Effector memory CD8-positive, alpha-beta T cell (primary cell): ENCODE data around the gene LSM7.

ENCODE experiments used
- ATAC-seq: fragments of 150-1000 bp; cut with Tn5 transposase; replicated peaks from 2 replicates; pipeline ENCODE4 v1.10.0; 2021; ENCODE audit warnings: mild to moderate bottlenecking, moderate library complexity
- DNase-seq, 3 experiments: peaks; one replicate each; pipeline ENCODE4 v3.0.0; 2021
- H3K27ac Mint-ChIP-seq, 2 donors: one replicate each; pipeline ENCODE4 v1.8.0; 2022; ENCODE audit warnings: mild to moderate bottlenecking in 2 of 2, mixed read lengths in 2 of 2, moderate library complexity in 2 of 2
- H3K27me3 Mint-ChIP-seq, 2 donors: one replicate each; pipeline ENCODE4 v1.8.0; 2022; ENCODE audit warnings: mixed read lengths in 2 of 2
- H3K36me3 Mint-ChIP-seq: one replicate; pipeline ENCODE4 v1.8.0; 2022; ENCODE audit warnings: mild to moderate bottlenecking, moderate library complexity, mixed read lengths; ENCODE audit not compliant: insufficient read depth
- H3K4me1 Mint-ChIP-seq, 2 donors: one replicate each; pipeline ENCODE4 v1.8.0; 2022; ENCODE audit warnings: low read depth in 2 of 2, mixed read lengths in 2 of 2
- H3K4me3 Mint-ChIP-seq, 2 donors: one replicate each; pipeline ENCODE4 v1.8.0; 2022; ENCODE audit warnings: mild to moderate bottlenecking in 2 of 2, mixed read lengths in 2 of 2, moderate library complexity in 2 of 2
- H3K9me3 Mint-ChIP-seq, 2 donors: one replicate each; pipeline ENCODE4 v1.8.0; 2022; ENCODE audit warnings: mixed read lengths in 2 of 2

Gene LSM7

DNA sequence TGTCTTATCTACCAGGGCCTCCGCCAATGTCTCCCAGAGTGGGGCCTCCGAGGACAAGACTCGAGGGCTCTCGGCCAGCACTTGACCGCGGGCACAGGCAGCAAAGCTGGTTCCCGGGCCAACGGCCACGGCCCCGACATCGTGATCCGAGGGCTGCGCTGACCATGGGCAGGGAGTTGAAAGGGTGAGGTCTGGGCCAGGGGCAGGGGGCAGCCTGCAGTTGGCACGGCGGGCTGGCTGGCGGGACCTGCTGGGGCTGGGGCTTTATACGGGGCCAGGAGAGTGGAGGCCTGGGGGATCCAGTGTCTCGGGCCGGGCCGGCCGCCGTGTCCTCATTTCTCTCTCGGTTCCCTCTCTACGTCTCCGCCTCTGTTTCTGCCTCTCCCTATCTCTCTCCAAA, 10.6 kb downstream of the LSM7 start:
- Mint-ChIP-seq H3K9me3 (peaks cover 0 to 3% of the 10 kb centered on the region in 2 donors), H3K36me3 (peaks cover 15% of the 10 kb centered on the region), H3K27ac (no peak overlapping the region), H3K27me3 (peaks cover 25 to 30% of the 10 kb centered on the region in 2 donors), H3K4me1 (peaks cover 0 to 5% of the 10 kb centered on the region in 2 donors), H3K4me3 (no peak overlapping the region)
- DNase-seq (no peak), ATAC-seq (no peak)

- ATAC-seq (no peak), DNase-seq (no peak)
- peaks cover 25 to 35% of the 10 kb centered on the region in 2 donors for H3K27me3 Mint-ChIP-seq
- peak overlapping the region in 1 of 2 donors; percentile 67 for H3K27ac Mint-ChIP-seq
- peaks cover 10% of the 10 kb centered on the region for H3K36me3 Mint-ChIP-seq
- peaks cover 0 to 5% of the 10 kb centered on the region in 2 donors for H3K4me1 Mint-ChIP-seq
- no peak overlapping the region for H3K4me3 Mint-ChIP-seq
- H3K9me3 Mint-ChIP-seq, result peaks cover 0 to 3% of the 10 kb centered on the region in 2 donors
These were observed 11.1 kb downstream of the LSM7 start for GRCh38 chr19:2317300-2317699.

DNA sequence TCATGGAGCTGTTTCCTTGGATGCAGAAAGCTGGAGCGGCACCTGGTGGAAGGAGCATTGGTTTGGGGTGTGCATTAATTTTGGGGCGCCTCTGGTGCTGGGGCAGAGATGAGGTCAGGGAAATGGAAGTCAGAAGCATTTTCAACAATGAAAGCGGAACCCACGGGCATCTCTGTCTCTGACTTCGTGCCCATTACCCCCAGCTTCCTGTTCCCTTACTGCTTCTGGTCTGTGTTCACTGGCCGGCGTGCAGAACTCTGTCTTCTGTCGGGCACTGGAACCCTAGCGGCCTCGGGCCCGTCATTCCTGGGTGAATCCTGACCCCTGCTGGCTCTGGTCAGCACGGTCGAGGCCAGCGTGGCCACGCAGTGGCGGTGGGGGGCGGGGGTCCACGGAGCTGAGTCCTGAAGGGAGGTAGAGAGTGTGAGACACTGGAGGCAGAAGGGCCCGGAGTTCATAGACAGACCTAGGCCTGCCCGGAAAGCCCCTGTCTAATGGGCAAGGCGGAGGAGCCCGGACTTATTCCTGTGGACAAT, 12.5 kb downstream of the LSM7 start:
- no peak overlapping the region for H3K27ac Mint-ChIP-seq
- H3K4me3 Mint-ChIP-seq, result no peak overlapping the region
- peak; percentile 58 for ATAC-seq

DNA sequence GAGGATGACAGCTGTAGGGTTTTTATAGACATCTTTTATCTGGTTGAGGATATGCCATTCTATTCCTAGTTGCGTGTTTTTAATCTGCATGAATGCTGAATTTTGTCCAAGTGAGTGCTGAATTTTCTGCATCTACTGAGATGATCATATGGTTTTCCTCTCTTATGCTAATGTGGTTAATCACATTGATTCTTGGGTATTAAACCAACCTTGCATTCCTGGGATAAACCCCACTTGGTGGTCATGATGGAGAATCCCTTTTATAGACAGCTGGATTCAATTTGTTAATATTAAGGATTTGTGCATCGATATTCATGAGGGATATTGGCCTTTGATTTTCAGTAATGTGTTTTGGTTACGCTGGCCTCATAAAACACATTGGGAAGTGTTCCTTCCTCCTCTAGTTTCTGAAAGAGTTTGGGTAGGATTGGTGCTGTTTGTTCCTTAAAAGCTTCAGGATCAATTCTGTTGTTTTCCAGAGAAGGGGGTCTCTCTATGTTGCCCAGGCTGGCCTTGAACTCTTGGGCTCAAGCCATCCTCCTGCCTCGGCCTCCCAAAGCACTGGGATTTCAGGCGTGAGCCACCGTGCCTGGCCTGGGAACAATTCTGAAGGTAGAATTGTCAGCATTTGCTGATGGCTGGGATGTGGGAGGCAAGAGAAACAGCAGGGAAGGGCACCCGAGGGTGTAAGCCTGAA, 13.1 kb downstream of the LSM7 start:
- peaks cover 32 to 46% of the 10 kb centered on the region in 2 donors for H3K27me3 Mint-ChIP-seq
- peaks cover 5% of the 10 kb centered on the region for H3K36me3 Mint-ChIP-seq
- H3K4me1 Mint-ChIP-seq, result peaks cover 0 to 5% of the 10 kb centered on the region in 2 donors
- no peak for ATAC-seq
- peaks cover 0 to 3% of the 10 kb centered on the region in 2 donors for H3K9me3 Mint-ChIP-seq
- no peak overlapping the region for H3K27ac Mint-ChIP-seq
- no peak for DNase-seq
- H3K4me3 Mint-ChIP-seq, result no peak overlapping the region

More for the DNA sequence above, 12.5 kb downstream of the LSM7 start:
- Mint-ChIP-seq H3K9me3 (peaks cover 0 to 3% of the 10 kb centered on the region in 2 donors), H3K4me1 (peaks cover 0 to 5% of the 10 kb centered on the region in 2 donors), H3K36me3 (peaks cover 5% of the 10 kb centered on the region), H3K27me3 (peaks cover 26 to 40% of the 10 kb centered on the region in 2 donors)
- no peak for DNase-seq

DNA sequence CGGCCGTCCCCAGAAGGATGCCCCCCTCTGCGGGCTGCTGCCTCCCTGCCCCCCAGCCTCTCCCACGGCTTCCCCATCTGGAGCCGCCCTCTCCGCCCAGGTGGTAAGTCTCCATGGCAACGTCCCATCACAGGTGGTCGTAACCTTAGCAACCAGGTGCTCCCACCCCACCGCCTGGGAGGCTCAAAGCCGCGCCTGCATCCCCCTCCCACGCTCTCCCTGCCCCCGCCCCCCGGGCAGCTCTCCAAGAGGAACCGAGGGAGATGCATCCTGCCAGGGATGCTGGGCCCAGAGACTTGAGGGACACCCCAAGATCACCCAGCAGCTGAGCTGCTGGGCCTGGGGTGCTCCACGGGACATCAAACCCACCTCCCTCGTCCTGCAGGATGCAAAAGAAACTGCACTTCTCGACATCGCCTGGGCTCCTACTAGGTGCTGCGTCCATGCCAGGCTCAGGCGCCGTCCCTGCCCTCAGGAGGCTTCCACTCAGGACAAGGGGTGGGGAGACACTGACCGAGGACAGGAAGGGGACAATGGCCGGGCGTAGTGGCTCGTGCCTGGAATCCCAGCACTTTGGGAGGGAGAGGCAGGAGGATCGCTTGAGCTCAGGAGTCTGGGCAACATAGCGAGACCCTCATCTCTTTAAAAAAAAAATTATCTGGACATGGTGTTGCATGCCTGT, 15.4 kb downstream of the LSM7 start:
- peaks cover 5 to 8% of the 10 kb centered on the region in 2 donors for H3K4me1 Mint-ChIP-seq

DNA sequence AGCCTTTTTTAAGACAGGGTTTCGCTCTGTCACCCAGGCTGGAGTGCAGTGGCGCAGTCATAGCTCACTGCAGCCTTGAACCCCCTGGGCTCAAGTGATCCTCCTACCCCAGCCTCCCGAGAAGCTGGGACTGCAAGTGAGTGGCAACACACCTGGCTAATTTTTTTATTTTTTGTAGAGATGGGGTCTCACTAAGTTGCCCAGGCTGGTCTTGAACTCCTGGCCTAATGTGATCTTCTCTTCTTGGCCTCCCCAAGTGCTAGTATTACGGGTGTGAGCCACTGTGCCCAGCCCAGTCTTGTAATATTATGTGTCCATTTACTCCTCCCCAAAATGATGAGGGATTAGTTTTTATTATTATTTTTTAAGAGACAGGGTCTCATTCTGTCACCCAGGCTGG, 17.3 kb downstream of the LSM7 start:
- DNase-seq, result no peak
- no peak overlapping the region for H3K4me3 Mint-ChIP-seq
- no peak overlapping the region for H3K27ac Mint-ChIP-seq
- H3K36me3 Mint-ChIP-seq, result peaks cover 17% of the 10 kb centered on the region
- peaks cover 60 to 82% of the 10 kb centered on the region in 2 donors for H3K27me3 Mint-ChIP-seq
- peaks cover 5 to 8% of the 10 kb centered on the region in 2 donors for H3K4me1 Mint-ChIP-seq
- ATAC-seq, result no peak
- peaks cover 0 to 3% of the 10 kb centered on the region in 2 donors for H3K9me3 Mint-ChIP-seq

More for the DNA sequence above, 15.4 kb downstream of the LSM7 start:
- Mint-ChIP-seq H3K27ac (no peak overlapping the region), H3K4me3 (no peak overlapping the region), H3K36me3 (peaks cover 12% of the 10 kb centered on the region), H3K9me3 (peaks cover 0 to 3% of the 10 kb centered on the region in 2 donors), H3K27me3 (peaks cover 50 to 68% of the 10 kb centered on the region in 2 donors)
- DNase-seq, result no peak
- ATAC-seq, result no peak

GRCh38 chr19:2309734-2310362, 18.5 kb downstream of the LSM7 start:
- Mint-ChIP-seq H3K36me3 (peaks cover 18% of the 10 kb centered on the region), H3K27me3 (peaks cover 64 to 86% of the 10 kb centered on the region in 2 donors), H3K27ac (no peak overlapping the region), H3K9me3 (peaks cover 0 to under 1% of the 10 kb centered on the region in 2 donors), H3K4me1 (peaks cover 4 to 5% of the 10 kb centered on the region in 2 donors), H3K4me3 (no peak overlapping the region)
- no peak for DNase-seq
- no peak for ATAC-seq

GRCh38 chr19:2308114-2308556, 20.3 kb downstream of the LSM7 start, which contains the start of gene LINGO3:
TSS of gene LINGO3 (minus strand) at chr19:2308154. CDS start at chr19:2291776, 16,378 bp downstream.
- Mint-ChIP-seq H3K4me1 (peaks cover 4 to 5% of the 10 kb centered on the region in 2 donors), H3K27me3 (peaks cover 59 to 86% of the 10 kb centered on the region in 2 donors), H3K27ac (no peak within 1 kb of the TSS), H3K4me3 (peak within 1 kb of the TSS; percentile 48 to 70), H3K9me3 (no peaks in the 10 kb centered on the region), H3K36me3 (peaks cover 29% of the 10 kb centered on the region)
- ATAC-seq (peak; percentile 43), DNase-seq (no peak)

DNA sequence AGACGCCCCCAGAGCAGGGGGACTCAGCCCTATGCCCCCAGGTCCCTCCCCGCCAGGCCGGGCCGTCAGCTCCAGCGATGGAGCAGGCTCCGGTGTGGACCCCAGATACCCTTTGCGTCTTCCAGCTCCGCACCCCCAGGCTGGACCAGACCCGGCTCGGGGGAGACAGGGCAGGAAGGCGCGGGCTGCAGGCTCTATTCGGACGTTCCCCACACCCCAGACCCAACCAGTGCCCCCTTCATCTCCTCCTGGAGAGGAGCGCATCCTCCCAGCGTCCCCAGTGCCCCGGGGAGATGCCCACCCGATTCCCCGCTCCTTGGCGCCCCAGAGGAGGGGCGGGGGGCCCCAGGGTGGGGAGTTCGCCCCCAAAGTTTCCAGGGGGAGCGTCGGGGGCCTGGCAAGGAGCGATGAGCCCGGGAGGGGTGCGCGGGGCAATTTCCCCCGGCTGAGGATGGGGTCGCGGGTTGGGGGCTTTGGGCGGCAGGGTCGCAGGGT, 20.8 kb downstream of the LSM7 start:
- peaks cover 61 to 86% of the 10 kb centered on the region in 2 donors for H3K27me3 Mint-ChIP-seq
- peaks cover 9 to 10% of the 10 kb centered on the region in 2 donors for H3K4me1 Mint-ChIP-seq
- peaks cover 32% of the 10 kb centered on the region for H3K36me3 Mint-ChIP-seq
- no peak overlapping the region for H3K4me3 Mint-ChIP-seq
- no peak for ATAC-seq
- H3K27ac Mint-ChIP-seq, result no peak overlapping the region
- no peaks in the 10 kb centered on the region for H3K9me3 Mint-ChIP-seq
- DNase-seq, result no peak

DNA sequence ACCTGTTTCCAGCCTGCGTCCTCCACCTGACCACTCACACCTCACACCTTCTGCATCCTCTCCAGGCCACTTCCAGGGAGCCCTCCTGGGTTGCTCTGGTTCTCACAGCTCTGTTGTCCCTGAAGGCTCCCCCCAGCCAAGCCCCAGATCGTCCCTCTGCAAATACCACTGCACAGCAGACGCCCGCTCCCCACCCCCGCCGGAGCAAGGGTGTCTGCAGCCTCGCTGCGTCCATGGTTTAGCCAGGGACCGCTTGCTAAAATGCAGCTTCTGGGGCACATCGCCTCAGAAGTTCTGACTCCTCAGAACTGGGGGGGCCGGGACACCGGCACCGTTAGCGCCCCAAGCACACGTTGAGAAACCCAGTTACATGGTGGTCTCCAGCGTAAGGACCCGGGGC, 21.4 kb downstream of the LSM7 start:
- DNase-seq (no peak), ATAC-seq (no peak)
- Mint-ChIP-seq H3K4me3 (no peak overlapping the region), H3K4me1 (peaks cover 9 to 10% of the 10 kb centered on the region in 2 donors), H3K9me3 (no peaks in the 10 kb centered on the region), H3K27ac (no peak overlapping the region), H3K36me3 (peaks cover 34% of the 10 kb centered on the region), H3K27me3 (peaks cover 61 to 82% of the 10 kb centered on the region in 2 donors)

DNA sequence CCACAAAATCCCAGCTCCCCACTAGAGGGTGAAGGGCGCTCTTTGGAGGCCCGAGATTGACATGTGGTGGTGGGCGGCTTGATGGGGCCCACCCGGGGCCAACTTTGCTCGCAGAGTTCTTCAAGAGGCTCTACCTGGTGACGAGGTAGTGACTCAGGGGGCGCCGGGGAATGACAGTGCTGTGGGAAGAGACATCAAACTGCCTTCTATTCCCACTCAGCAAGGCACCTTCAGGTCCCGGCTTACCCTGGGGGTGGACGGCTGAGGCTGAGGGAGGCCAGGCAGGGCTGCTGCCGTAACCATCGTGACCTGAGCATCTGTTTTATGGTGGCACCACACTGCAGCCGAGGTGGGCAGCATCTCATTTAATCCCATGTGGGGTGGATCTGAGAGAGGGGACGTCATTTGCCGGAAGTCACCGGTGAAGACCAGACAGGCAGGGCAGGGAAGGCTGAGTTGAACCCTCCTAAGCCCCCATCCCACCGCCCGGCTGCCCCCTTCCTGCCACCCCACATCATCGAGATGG, 22.0 kb downstream of the LSM7 start:
- H3K9me3 Mint-ChIP-seq, result no peaks in the 10 kb centered on the region
- peaks cover 61 to 82% of the 10 kb centered on the region in 2 donors for H3K27me3 Mint-ChIP-seq
- no peak for ATAC-seq
- H3K4me1 Mint-ChIP-seq, result peaks cover 9 to 10% of the 10 kb centered on the region in 2 donors
- no peak for DNase-seq
- no peak overlapping the region for H3K27ac Mint-ChIP-seq
- peaks cover 34% of the 10 kb centered on the region for H3K36me3 Mint-ChIP-seq
- H3K4me3 Mint-ChIP-seq, result no peak overlapping the region

DNA sequence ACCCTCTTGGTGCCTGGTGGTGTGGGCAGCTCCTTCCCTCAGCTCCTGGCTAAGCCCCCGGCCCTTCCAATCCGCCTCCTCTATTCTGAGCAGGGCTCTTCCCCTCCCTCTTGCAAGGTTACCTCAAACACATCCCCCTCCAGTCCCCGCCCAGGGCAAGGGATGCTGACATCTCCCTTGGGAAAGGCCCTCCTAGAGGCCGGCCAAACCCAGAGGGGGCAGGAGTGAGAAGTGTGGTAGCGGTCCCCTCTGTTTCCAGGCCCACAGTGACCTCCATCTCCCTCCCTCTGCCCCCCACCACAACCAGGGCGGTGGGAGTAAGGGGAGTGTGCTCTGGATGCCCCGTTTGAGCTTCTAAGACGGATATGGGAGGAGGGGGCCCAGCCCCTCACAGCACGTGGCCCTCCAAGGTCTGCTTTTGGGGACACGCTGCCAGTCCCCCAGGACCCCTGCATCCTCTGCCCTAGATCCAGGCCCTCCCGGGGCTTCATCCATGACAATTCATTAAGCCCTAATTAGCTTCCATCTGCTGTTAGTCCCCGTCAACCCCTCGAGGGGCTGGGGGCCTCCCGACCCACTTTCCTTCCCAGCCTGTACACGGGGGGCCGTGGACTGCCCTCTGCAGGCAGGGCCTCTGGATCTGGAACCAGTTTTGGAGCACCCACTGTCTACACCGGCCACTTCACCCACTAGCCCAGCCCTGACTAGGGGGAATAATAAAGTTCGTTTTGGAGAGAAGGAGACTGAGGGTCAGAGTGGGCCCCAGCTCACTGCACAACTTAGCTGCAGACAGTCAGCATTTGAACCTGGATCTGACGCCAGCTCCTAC, 22.7 kb downstream of the LSM7 start:
- peaks cover 39% of the 10 kb centered on the region for H3K36me3 Mint-ChIP-seq
- H3K27ac Mint-ChIP-seq, result no peak overlapping the region
- H3K4me1 Mint-ChIP-seq, result peaks cover 9 to 10% of the 10 kb centered on the region in 2 donors
- no peaks in the 10 kb centered on the region for H3K9me3 Mint-ChIP-seq
- ATAC-seq (no peak), DNase-seq (no peak)
- H3K4me3 Mint-ChIP-seq, result no peak overlapping the region
- peaks cover 58 to 78% of the 10 kb centered on the region in 2 donors for H3K27me3 Mint-ChIP-seq
